PC-9 (cell line): ENCODE measurements around the gene MIGA1. TPM values are rescaled to one million over a fixed set of nuclear protein-coding genes. Genes with fewer than 3 reads are reported as not detected.
"Not testable (repeated sequence)": the region's sequence is repeated elsewhere in the genome, so short reads cannot be mapped to it uniquely, and the experiment has no call there.

Source experiments
- BruUV-seq: library from RNA; stranded (reverse); fragments of 400-500 nt; replicated peaks from 2 replicates; lab custom pipeline; 2021; lab: Mats Ljungman, UMichigan
- CTCF ChIA-PET: fragments of 300-600 bp; sonication (Branson Sonifier 250); formaldehyde crosslinking; loops from one replicate; lab custom pipeline; 2022; ENCODE audit warnings: antibody characterized with exemption; lab: Charles Lee
- POLR2A ChIA-PET: fragments of 300-600 bp; sonication (Branson Sonifier 250); formaldehyde crosslinking; loops from one replicate; lab custom pipeline; 2022; ENCODE audit warnings: antibody characterized with exemption; ENCODE audit not compliant: unreplicated experiment; lab: Charles Lee
- DNase-seq, 2 experiments: peaks; one replicate each; pipeline versions ENCODE4 v3.0.0 to v3.0.0-alpha.2; 2015 to 2022; ENCODE audit warnings: mixed read lengths in 1 of 2
- H2AFZ ChIP-seq: fragments of 200-600 bp; sonication (generic); 2 replicates; pipeline ENCODE4 v1.8.1; 2017; ENCODE audit warnings: antibody characterized with exemption
- H3F3A ChIP-seq: fragments of 200-600 bp; sonication (generic); 2 replicates; pipeline ENCODE4 v1.8.1; 2017; ENCODE audit warnings: antibody characterized with exemption, mild to moderate bottlenecking, low read depth; ENCODE audit not compliant: insufficient read depth
- H3K27ac ChIP-seq: fragments of 200-600 bp; sonication (generic); 2 replicates; pipeline ENCODE4 v1.6.1; 2016; ENCODE audit warnings: mixed run types
- H3K27me3 ChIP-seq: fragments of 200-600 bp; sonication (generic); 2 replicates; pipeline ENCODE4 v1.6.1; 2016; ENCODE audit warnings: low read depth, mixed run types; ENCODE audit not compliant: insufficient read depth
- H3K36me3 ChIP-seq: fragments of 200-600 bp; sonication (generic); 2 replicates; pipeline ENCODE4 v1.6.1; 2016; ENCODE audit warnings: low read depth, mixed run types
- H3K4me1 ChIP-seq: fragments of 200-600 bp; sonication (generic); replicated peaks from 2 replicates; pipeline ENCODE4 v1.6.1; 2016; ENCODE audit warnings: mixed run types; ENCODE audit not compliant: insufficient read depth
- H3K4me2 ChIP-seq: fragments of 200-600 bp; sonication (generic); 2 replicates; pipeline ENCODE4 v1.6.1; 2017; ENCODE audit warnings: mixed run types
- H3K4me3 ChIP-seq: fragments of 200-600 bp; sonication (generic); 2 replicates; pipeline ENCODE4 v1.6.1; 2016; ENCODE audit warnings: mixed run types
- H3K79me2 ChIP-seq: fragments of 200-600 bp; sonication (generic); 2 replicates; pipeline ENCODE4 v1.6.1; 2017; ENCODE audit warnings: low read depth, mixed run types
- H3K9me2 ChIP-seq: fragments of 200-600 bp; sonication (generic); 2 replicates; pipeline ENCODE4 v1.8.1; 2017; ENCODE audit warnings: mild to moderate bottlenecking; ENCODE audit not compliant: insufficient read depth
- H3K9me3 ChIP-seq: fragments of 200-600 bp; sonication (generic); 2 replicates; pipeline ENCODE4 v1.8.1; 2016; ENCODE audit warnings: low read depth; ENCODE audit not compliant: insufficient read depth
- H4K20me1 ChIP-seq: fragments of 200-600 bp; sonication (generic); 2 replicates; pipeline ENCODE4 v1.8.1; 2017; ENCODE audit not compliant: insufficient read depth
- CTCF ChIP-seq: fragments of 200-600 bp; sonication (generic); conservative IDR thresholded peaks from 2 replicates; pipeline ENCODE4 v1.6.1; 2017; ENCODE audit warnings: mixed run types, antibody characterized with exemption, mild to moderate bottlenecking, moderate library complexity
- EZH2 ChIP-seq: fragments of 200-600 bp; sonication (generic); IDR thresholded peaks from 2 replicates; pipeline ENCODE4 v1.8.0; 2017; ENCODE audit warnings: antibody characterized with exemption, low read depth
- intact Hi-C: fragments of 100-400 bp; cut with micrococcal nuclease; formaldehyde crosslinking; loops from one replicate; pipeline ENCODE4 v1.10.0; 2022; ENCODE audit not compliant: unreplicated experiment
- total RNA-seq: library from RNA; stranded (reverse); gene quantifications from 2 replicates; pipeline ENCODE4 v1.2.3, GENCODE V29; 2021

The MIGA1 gene
- total RNA-seq, 1 experiment from 2014 or later: 11.5 TPM

DNA sequence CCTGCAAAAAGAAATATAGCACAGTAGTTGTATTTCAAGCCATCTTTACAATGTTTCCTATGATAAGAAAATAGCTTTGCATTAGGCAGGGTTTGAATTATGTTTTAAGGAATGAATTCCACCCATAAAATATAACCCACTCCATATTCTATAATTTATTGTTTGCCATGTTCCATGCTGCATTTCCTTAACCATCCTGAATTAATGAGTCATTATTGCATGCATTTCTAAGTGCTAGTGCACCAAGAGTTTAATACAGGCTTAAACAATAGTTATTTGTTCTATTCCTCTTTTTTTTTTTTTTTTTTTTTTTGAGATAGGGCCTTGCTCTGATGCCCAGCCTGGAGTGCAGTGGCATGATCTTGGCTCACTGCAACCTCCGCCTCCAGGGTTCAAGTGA, 45.2 kb downstream of the MIGA1 start:
- Histone ChIP-seq H2AFZ (no peak overlapping the region), H3K27me3 (no peaks in the 10 kb centered on the region), H3F3A (peaks cover 16% of the 10 kb centered on the region), H3K9me3 (no peaks in the 10 kb centered on the region), H3K4me1 (peaks cover 17% of the 10 kb centered on the region), H3K4me3 (no peak overlapping the region), H3K4me2 (no peak overlapping the region), H3K27ac (no peak overlapping the region), H3K9me2 (no peaks in the 10 kb centered on the region), H3K36me3 (0 out of 2 replicates have a peak, but pooled peaks cover 5% of the 10 kb centered on the region), H3K79me2 (no peaks in the 10 kb centered on the region), H4K20me1 (no peaks in the 10 kb centered on the region)
- TF ChIP-seq EZH2 (no peak), CTCF (no peak)
- ChIA-PET POLR2A (no interaction called here), CTCF (no interaction called here)
- no TSS peak for BruUV-seq
- DNase-seq: no peak
- intact Hi-C loops: loop anchor here (5.0 kb wide), 1 partner anchor 288 kb away; no protein-coding TSS in a partner anchor

- ChIA-PET CTCF (interaction anchor here (1.4 kb wide), 1 partner anchor 289 kb away, joined by 3 read pairs; no protein-coding TSS in a partner anchor), POLR2A (no interaction called here)
- Histone ChIP-seq H2AFZ (no peak overlapping the region), H3K4me1 (peaks cover 17% of the 10 kb centered on the region), H3K27ac (no peak overlapping the region), H3K27me3 (no peaks in the 10 kb centered on the region), H3K9me2 (no peaks in the 10 kb centered on the region), H3F3A (peaks cover 16% of the 10 kb centered on the region), H3K4me3 (no peak overlapping the region), H3K79me2 (no peaks in the 10 kb centered on the region), H3K9me3 (no peaks in the 10 kb centered on the region), H4K20me1 (no peaks in the 10 kb centered on the region), H3K36me3 (0 out of 2 replicates have a peak, but pooled peaks cover 5% of the 10 kb centered on the region), H3K4me2 (no peak overlapping the region)
- no peak; the same call in 1 of the 2 replicates for TF ChIP-seq CTCF
- no peak for TF ChIP-seq EZH2
- intact Hi-C loops: loop anchor here (5.0 kb wide), 1 partner anchor 287 kb away; no protein-coding TSS in a partner anchor
- DNase-seq: peak in 1 of 2 experiments; percentile 57
- no TSS peak for BruUV-seq
Observed at GRCh38 chr1:77825131-77825709, 45.8 kb downstream of the MIGA1 start.

- H2AFZ ChIP-seq, H3K9me3 ChIP-seq, H3K9me2 ChIP-seq, BruUV-seq, DNase-seq, H3K4me2 ChIP-seq, H4K20me1 ChIP-seq, H3K27ac ChIP-seq, H3K36me3 ChIP-seq, POLR2A ChIA-PET, H3K27me3 ChIP-seq, H3K79me2 ChIP-seq, H3K4me3 ChIP-seq: not testable (repeated sequence)
- Histone ChIP-seq H3K4me1 (peaks cover 17% of the 10 kb centered on the region), H3F3A (peaks cover 16% of the 10 kb centered on the region)
- CTCF ChIA-PET: interaction anchor here (0.7 kb wide), 2 partner anchors 74 to 245 kb away, joined by 3 read pairs; no protein-coding TSS in a partner anchor
- intact Hi-C loops: loop anchor here (5.0 kb wide), 1 partner anchor 285 kb away; no protein-coding TSS in a partner anchor
Observed at GRCh38 chr1:77826851-77827250, 47.4 kb downstream of the MIGA1 start.
